ENCODE results near the gene IL15RA. TPM values are rescaled to one million over a fixed set of nuclear protein-coding genes. Genes with fewer than 3 reads are reported as not detected.
A peak's percentile ranks its signal among the peaks of the same experiment; 100 is the strongest.
"Not testable (repeated sequence)": the region's sequence is repeated elsewhere in the genome, so short reads cannot be mapped to it uniquely, and the experiment has no call there.

IL15RA gene
- total and polyA plus RNA-seq, 3 experiments from 2014 or later = 19.8 to 33.5 (median 30.1) TPM

GRCh38 chr10:5910323-5911100, 66.8 kb downstream of the IL15RA start:
- Mint-ChIP-seq H3K36me3 (peaks cover 10 to 89% (median 33%) of the 10 kb centered on the region in 3 donors), H3K9me3 (no peaks in the 10 kb centered on the region), H3K27ac (peak overlapping the region in 1 of 8 donors; percentile 73), H3K4me3 (no peak overlapping the region), H3K4me1 (peaks cover 11 to 24% (median 18%) of the 10 kb centered on the region in 3 donors), H3K27me3 (no peaks in the 10 kb centered on the region)
- no peak for DNase-seq
- H3K4me3 ChIP-seq (ENCODE audit: low read length) = no peak overlapping the region
- no peak overlapping the region for H3K27ac ChIP-seq (ENCODE audit: low read depth, low read length)
- POLR2A ChIA-PET = no interaction called here
- CTCF ChIA-PET = interaction anchor here (1.3 kb wide), 1 partner anchor 37 kb away, joined by 3 read pairs; no protein-coding TSS in a partner anchor
- peaks cover 59% of the 10 kb centered on the region for H3K36me3 ChIP-seq (ENCODE audit: insufficient read depth, low read length)
- no peaks in the 10 kb centered on the region for H3K9me3 ChIP-seq (ENCODE audit: low read length)
- H3K27me3 ChIP-seq (ENCODE audit: insufficient read depth, low read length, poor library complexity, severe bottlenecking) = no peaks in the 10 kb centered on the region
- H3K4me1 ChIP-seq (ENCODE audit: insufficient read depth, low read length) = no peaks in the 10 kb centered on the region

- H3K27ac Mint-ChIP-seq, H3K4me3 Mint-ChIP-seq: not testable (repeated sequence)
- H3K36me3 ChIP-seq (ENCODE audit: insufficient read depth, low read length) = peaks cover 43% of the 10 kb centered on the region
These were observed 68.7 kb downstream of the IL15RA start for GRCh38 chr10:5908676-5909075.

GRCh38 chr10:5906651-5907050, 70.7 kb downstream of the IL15RA start:
- Mint-ChIP-seq H3K9me3 (no peaks in the 10 kb centered on the region), H3K4me3 (peak overlapping the region in 1 of 7 donors; percentile 40), H3K27me3 (no peaks in the 10 kb centered on the region), H3K27ac (peak overlapping the region in 3 of 8 donors; percentile 38 to 84 (median 61)), H3K4me1 (peaks cover 11 to 41% (median 25%) of the 10 kb centered on the region in 3 donors), H3K36me3 (peaks cover 13 to 71% (median 21%) of the 10 kb centered on the region in 3 donors)
- POLR2A ChIA-PET = no interaction called here
- Histone ChIP-seq H3K4me1 (ENCODE audit: insufficient read depth, low read length) (no peaks in the 10 kb centered on the region), H3K9me3 (ENCODE audit: low read length) (no peaks in the 10 kb centered on the region), H3K4me3 (ENCODE audit: low read length) (no peak overlapping the region), H3K27ac (ENCODE audit: low read depth, low read length) (no peak overlapping the region), H3K27me3 (ENCODE audit: insufficient read depth, low read length, poor library complexity, severe bottlenecking) (no peaks in the 10 kb centered on the region), H3K36me3 (ENCODE audit: insufficient read depth, low read length) (peaks cover 39% of the 10 kb centered on the region)
- no peak for DNase-seq
- CTCF ChIA-PET = no interaction called here

More at GRCh38 chr10:5908676-5909075, 68.7 kb downstream of the IL15RA start:
- H3K9me3 Mint-ChIP-seq; H3K4me1 ChIP-seq (ENCODE audit: insufficient read depth, low read length); H3K27me3 ChIP-seq (ENCODE audit: insufficient read depth, low read length, poor library complexity, severe bottlenecking); H3K4me3 ChIP-seq (ENCODE audit: low read length); CTCF ChIA-PET; H3K27ac ChIP-seq (ENCODE audit: low read depth, low read length); DNase-seq; H3K27me3 Mint-ChIP-seq; H3K9me3 ChIP-seq (ENCODE audit: low read length): not testable (repeated sequence)
- peaks cover 12 to 80% (median 28%) of the 10 kb centered on the region in 3 donors for H3K36me3 Mint-ChIP-seq
- H3K4me1 Mint-ChIP-seq = peaks cover 11 to 27% (median 25%) of the 10 kb centered on the region in 3 donors
- POLR2A ChIA-PET = interaction anchor here (0.7 kb wide), 1 partner anchor 83 kb away, joined by 3 read pairs; no protein-coding TSS in a partner anchor

- ChIA-PET CTCF (no interaction called here), POLR2A (no interaction called here)
- no peak for DNase-seq
- Histone ChIP-seq H3K4me3 (ENCODE audit: low read length) (no peak overlapping the region), H3K4me1 (ENCODE audit: insufficient read depth, low read length) (no peaks in the 10 kb centered on the region), H3K27ac (ENCODE audit: low read depth, low read length) (no peak overlapping the region), H3K36me3 (ENCODE audit: insufficient read depth, low read length) (peaks cover 32% of the 10 kb centered on the region), H3K27me3 (ENCODE audit: insufficient read depth, low read length, poor library complexity, severe bottlenecking) (no peaks in the 10 kb centered on the region), H3K9me3 (ENCODE audit: low read length) (no peaks in the 10 kb centered on the region)
- H3K9me3 Mint-ChIP-seq = no peaks in the 10 kb centered on the region
- no peak overlapping the region for H3K4me3 Mint-ChIP-seq
- H3K27me3 Mint-ChIP-seq = no peaks in the 10 kb centered on the region
- H3K36me3 Mint-ChIP-seq = peaks cover 13 to 64% (median 18%) of the 10 kb centered on the region in 3 donors
- H3K27ac Mint-ChIP-seq = peak overlapping the region in 1 of 8 donors; percentile 74
- H3K4me1 Mint-ChIP-seq = peaks cover 10 to 41% (median 25%) of the 10 kb centered on the region in 3 donors
These were observed 71.4 kb downstream of the IL15RA start for GRCh38 chr10:5905854-5906507.

- no peak overlapping the region for H3K4me3 Mint-ChIP-seq
- no peaks in the 10 kb centered on the region for H3K27me3 Mint-ChIP-seq
- no peaks in the 10 kb centered on the region for H3K9me3 ChIP-seq (ENCODE audit: low read length)
- no peak for DNase-seq
- peaks cover 10 to 48% (median 27%) of the 10 kb centered on the region in 3 donors for H3K4me1 Mint-ChIP-seq
- CTCF ChIA-PET = no interaction called here
- H3K4me1 ChIP-seq (ENCODE audit: insufficient read depth, low read length) = no peaks in the 10 kb centered on the region
- no peak overlapping the region for H3K4me3 ChIP-seq (ENCODE audit: low read length)
- no peak overlapping the region for H3K27ac ChIP-seq (ENCODE audit: low read depth, low read length)
- H3K9me3 Mint-ChIP-seq = peaks cover 0 to under 1% (median 0%) of the 10 kb centered on the region in 5 donors
- POLR2A ChIA-PET = no interaction called here
- no peaks in the 10 kb centered on the region for H3K27me3 ChIP-seq (ENCODE audit: insufficient read depth, low read length, poor library complexity, severe bottlenecking)
- peak overlapping the region in 2 of 8 donors; percentile 70 to 76 for H3K27ac Mint-ChIP-seq
- peaks cover 13 to 50% (median 15%) of the 10 kb centered on the region in 3 donors for H3K36me3 Mint-ChIP-seq
- H3K36me3 ChIP-seq (ENCODE audit: insufficient read depth, low read length) = peaks cover 14% of the 10 kb centered on the region
These were observed 73.1 kb downstream of the IL15RA start for GRCh38 chr10:5904227-5904626.

- Histone ChIP-seq H3K36me3 (ENCODE audit: insufficient read depth, low read length) (peaks cover 8% of the 10 kb centered on the region), H3K27ac (ENCODE audit: low read depth, low read length) (no peak overlapping the region), H3K4me3 (ENCODE audit: low read length) (no peak overlapping the region), H3K9me3 (ENCODE audit: low read length) (no peaks in the 10 kb centered on the region), H3K4me1 (ENCODE audit: insufficient read depth, low read length) (no peaks in the 10 kb centered on the region), H3K27me3 (ENCODE audit: insufficient read depth, low read length, poor library complexity, severe bottlenecking) (no peaks in the 10 kb centered on the region)
- Mint-ChIP-seq H3K27me3 (no peaks in the 10 kb centered on the region), H3K36me3 (peaks cover 8 to 47% (median 13%) of the 10 kb centered on the region in 3 donors), H3K27ac (peak overlapping the region in 1 of 8 donors; percentile 70), H3K4me1 (peaks cover 10 to 55% (median 30%) of the 10 kb centered on the region in 3 donors), H3K4me3 (no peak overlapping the region), H3K9me3 (peaks cover 0 to 2% (median 0%) of the 10 kb centered on the region in 5 donors)
- CTCF ChIA-PET = interaction anchor here (2.0 kb wide), 1 partner anchor 14 kb away, joined by 5 read pairs; the partner anchor contains the start of genes ANKRD16 and FBH1
- DNase-seq = no peak
- POLR2A ChIA-PET = no interaction called here
These were observed 73.8 kb downstream of the IL15RA start for GRCh38 chr10:5903563-5903962.

- CTCF ChIA-PET = interaction anchor here (2.0 kb wide), 1 partner anchor 13 kb away, joined by 5 read pairs; the partner anchor contains the start of genes ANKRD16 and FBH1
- Mint-ChIP-seq H3K36me3 (peaks cover 8 to 46% (median 10%) of the 10 kb centered on the region in 3 donors), H3K4me1 (peaks cover 6 to 49% (median 23%) of the 10 kb centered on the region in 3 donors), H3K27me3 (no peaks in the 10 kb centered on the region), H3K9me3 (peaks cover 0 to 5% (median 2%) of the 10 kb centered on the region in 5 donors), H3K4me3 (no peak overlapping the region), H3K27ac (peak overlapping the region in 2 of 8 donors; percentile 8 to 23)
- Histone ChIP-seq H3K4me1 (ENCODE audit: insufficient read depth, low read length) (no peaks in the 10 kb centered on the region), H3K27me3 (ENCODE audit: insufficient read depth, low read length, poor library complexity, severe bottlenecking) (no peaks in the 10 kb centered on the region), H3K27ac (ENCODE audit: low read depth, low read length) (no peak overlapping the region), H3K36me3 (ENCODE audit: insufficient read depth, low read length) (peaks cover 8% of the 10 kb centered on the region), H3K9me3 (ENCODE audit: low read length) (no peaks in the 10 kb centered on the region), H3K4me3 (ENCODE audit: low read length) (no peak overlapping the region)
- POLR2A ChIA-PET = no interaction called here
- DNase-seq = no peak
These were observed 74.7 kb downstream of the IL15RA start for GRCh38 chr10:5902511-5903274.

Measured in CD8-positive, alpha-beta memory T cell (primary cell).